H1 (cell line): ENCODE measurements around the gene ZNF526.

Experiments used
- ASH2L ChIP-seq: fragments of 200-600, 300-600 bp; sonication (generic); IDR thresholded peaks from one replicate; pipeline ENCODE4 v1.7.1; 2017; ENCODE audit warnings: low read length
- EZH2 ChIP-seq: fragments of 200-600 bp; sonication (generic); IDR thresholded peaks from 2 replicates; pipeline ENCODE4 v1.7.1; 2012; ENCODE audit warnings: low read depth, mild to moderate bottlenecking, moderate library complexity, low read length, inconsistent platforms; ENCODE audit not compliant: severe bottlenecking
- GTF2F1 ChIP-seq: IDR thresholded peaks from 2 replicates; pipeline ENCODE4 v1.6.1; 2012; ENCODE audit warnings: low read depth, low read length, improper control_type of control experiment, borderline replicate concordance
- MAFK ChIP-seq: IDR thresholded peaks from 2 replicates; pipeline ENCODE4 v1.6.1; 2012; ENCODE audit warnings: low read depth, mild to moderate bottlenecking, improper control_type of control experiment, low read length
- POLR2AphosphoS5 ChIP-seq: IDR thresholded peaks from 2 replicates; pipeline ENCODE4 v1.6.1; 2011; ENCODE audit warnings: low read depth, low read length
- RBBP5 ChIP-seq: IDR thresholded peaks from 2 replicates; pipeline ENCODE4 v1.7.1; 2012; ENCODE audit warnings: low read depth, mild to moderate bottlenecking, inconsistent platforms, low read length, moderate library complexity, borderline replicate concordance
- RNF2 ChIP-seq: fragments of 200-900, 300-1000 bp; sonication (generic); IDR thresholded peaks from 2 replicates; pipeline ENCODE4 v1.7.1; 2016; ENCODE audit warnings: borderline replicate concordance, low read depth, mild to moderate bottlenecking, antibody characterized with exemption, low read length; ENCODE audit not compliant: poor library complexity, severe bottlenecking; ENCODE audit errors: missing control alignments
- SIN3A ChIP-seq, 2 experiments: IDR thresholded peaks in 1 of 2; conservative IDR thresholded peaks in 1 of 2; 2 replicates each; pipeline ENCODE4 v1.6.1; 2011 to 2012; ENCODE audit warnings: low read length in 2 of 2, improper control_type of control experiment in 1 of 2, low read depth in 1 of 2, mild to moderate bottlenecking in 1 of 2
- TF ChIP-seq, protein P1 (sequence below), 3 experiments: IDR thresholded peaks; 1 replicate in 2 of 3; 2 replicates in 1 of 3; pipeline versions ENCODE4 v1.5.1 to v1.6.1; 2011; ENCODE audit warnings: low read length in 3 of 3, mild to moderate bottlenecking in 3 of 3, inconsistent platforms in 2 of 3, low read depth in 1 of 3, moderate library complexity in 1 of 3; ENCODE audit not compliant: insufficient read depth in 1 of 3; ENCODE audit errors: control extremely low read depth in 1 of 3
- TF ChIP-seq, protein P2 (sequence below): IDR thresholded peaks from 2 replicates; pipeline ENCODE4 v1.6.1; 2011; ENCODE audit warnings: low read depth, mild to moderate bottlenecking, low read length; ENCODE audit not compliant: insufficient read depth

DNA sequence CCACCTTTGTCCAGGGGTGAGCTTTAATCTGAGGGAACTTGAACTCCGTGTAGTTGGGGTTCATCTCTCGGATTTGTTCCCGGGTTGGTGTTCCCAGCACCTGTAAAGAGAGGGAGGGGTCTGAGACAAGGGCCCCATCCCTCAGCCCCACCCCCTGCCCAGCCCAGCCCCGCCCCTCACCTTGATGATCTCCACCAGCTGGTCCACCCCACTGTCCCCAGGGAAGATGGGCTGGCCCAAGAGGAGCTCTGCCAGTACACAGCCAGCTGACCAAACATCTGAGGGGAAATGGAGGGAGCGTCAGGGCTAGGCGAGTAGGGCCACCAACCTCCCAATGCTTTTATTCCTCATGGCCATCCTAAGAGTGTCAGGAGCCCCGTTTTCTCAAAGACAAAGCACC, 13.0 kb downstream of the ZNF526 start:
- TF ChIP-seq RBBP5 (no peak), GTF2F1 (no peak), ASH2L (no peak), POLR2AphosphoS5 (no peak), RNF2 (no peak), MAFK (no peak), EZH2 (no peak), SIN3A (conservative IDR thresholded peaks at IDR 0.05 in 1 of 2, IDR thresholded peaks at IDR 0.05 in 1 of 2; ENCODE audit: low read depth in 1 of 2, low read length in 2 of 2) (no peak)
- TF ChIP-seq, protein P1, sequence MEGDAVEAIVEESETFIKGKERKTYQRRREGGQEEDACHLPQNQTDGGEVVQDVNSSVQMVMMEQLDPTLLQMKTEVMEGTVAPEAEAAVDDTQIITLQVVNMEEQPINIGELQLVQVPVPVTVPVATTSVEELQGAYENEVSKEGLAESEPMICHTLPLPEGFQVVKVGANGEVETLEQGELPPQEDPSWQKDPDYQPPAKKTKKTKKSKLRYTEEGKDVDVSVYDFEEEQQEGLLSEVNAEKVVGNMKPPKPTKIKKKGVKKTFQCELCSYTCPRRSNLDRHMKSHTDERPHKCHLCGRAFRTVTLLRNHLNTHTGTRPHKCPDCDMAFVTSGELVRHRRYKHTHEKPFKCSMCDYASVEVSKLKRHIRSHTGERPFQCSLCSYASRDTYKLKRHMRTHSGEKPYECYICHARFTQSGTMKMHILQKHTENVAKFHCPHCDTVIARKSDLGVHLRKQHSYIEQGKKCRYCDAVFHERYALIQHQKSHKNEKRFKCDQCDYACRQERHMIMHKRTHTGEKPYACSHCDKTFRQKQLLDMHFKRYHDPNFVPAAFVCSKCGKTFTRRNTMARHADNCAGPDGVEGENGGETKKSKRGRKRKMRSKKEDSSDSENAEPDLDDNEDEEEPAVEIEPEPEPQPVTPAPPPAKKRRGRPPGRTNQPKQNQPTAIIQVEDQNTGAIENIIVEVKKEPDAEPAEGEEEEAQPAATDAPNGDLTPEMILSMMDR (IDR thresholded peaks at IDR 0.05; ENCODE audit: control extremely low read depth in 1 of 3, insufficient read depth in 1 of 3, low read depth in 1 of 3, low read length in 3 of 3) = no peak
- TF ChIP-seq, protein P2, sequence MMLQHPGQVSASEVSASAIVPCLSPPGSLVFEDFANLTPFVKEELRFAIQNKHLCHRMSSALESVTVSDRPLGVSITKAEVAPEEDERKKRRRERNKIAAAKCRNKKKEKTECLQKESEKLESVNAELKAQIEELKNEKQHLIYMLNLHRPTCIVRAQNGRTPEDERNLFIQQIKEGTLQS = no peak
